NCI-H446 treated with DMSO at 0.1 percent for 48 hours (cell line): ENCODE data around the gene DENND1B.
"Not testable (repeated sequence)": the region's sequence is repeated elsewhere in the genome, so short reads cannot be mapped to it uniquely, and the experiment has no call there.

Experiments
- DNase-seq: peaks from one replicate; lab custom pipeline; 2025; lab: John Stamatoyannopoulos, UW

Gene DENND1B

GRCh38 chr1:197743578-197743977, 31.7 kb downstream of the DENND1B start:
- DNase-seq = no peak

GRCh38 chr1:197740992-197741391, 34.3 kb downstream of the DENND1B start:
- no peak for DNase-seq

- DNase-seq = no peak
Measured at GRCh38 chr1:197738927-197739326, 36.4 kb downstream of the DENND1B start.

- DNase-seq = peak; percentile 30
Measured at GRCh38 chr1:197737916-197738315, 37.4 kb downstream of the DENND1B start.

- no peak for DNase-seq
Measured at GRCh38 chr1:197736685-197737084, 38.6 kb downstream of the DENND1B start.

GRCh38 chr1:197735461-197735860, 39.8 kb downstream of the DENND1B start:
- DNase-seq = no peak

GRCh38 chr1:197733324-197733723, 42.0 kb downstream of the DENND1B start:
- DNase-seq = no peak

- DNase-seq = no peak
Measured at GRCh38 chr1:197732187-197732586, 43.1 kb downstream of the DENND1B start.

GRCh38 chr1:197731449-197731848, 43.8 kb downstream of the DENND1B start:
- no peak for DNase-seq

GRCh38 chr1:197725976-197726375, 49.3 kb downstream of the DENND1B start:
- no peak for DNase-seq

- no peak for DNase-seq
Measured at GRCh38 chr1:197725044-197725443, 50.2 kb downstream of the DENND1B start.

GRCh38 chr1:197715806-197716205, 59.5 kb downstream of the DENND1B start:
- no peak for DNase-seq

GRCh38 chr1:197706601-197707000, 68.7 kb downstream of the DENND1B start:
- DNase-seq = no peak

GRCh38 chr1:197705941-197706340, 69.3 kb downstream of the DENND1B start:
- no peak for DNase-seq

- DNase-seq = not testable (repeated sequence)
Measured at GRCh38 chr1:197700688-197701087, 74.6 kb downstream of the DENND1B start.

- no peak for DNase-seq
Measured at GRCh38 chr1:197696372-197696771, 78.9 kb downstream of the DENND1B start.

- no peak for DNase-seq
Measured at GRCh38 chr1:197695961-197696360, 79.3 kb downstream of the DENND1B start.

GRCh38 chr1:197692965-197693364, 82.3 kb downstream of the DENND1B start:
- no peak for DNase-seq

- no peak for DNase-seq
Measured at GRCh38 chr1:197691816-197692215, 83.5 kb downstream of the DENND1B start.

- no peak for DNase-seq
Measured at GRCh38 chr1:197690074-197690473, 85.2 kb downstream of the DENND1B start.

GRCh38 chr1:197688233-197688632, 87.0 kb downstream of the DENND1B start:
- DNase-seq = no peak

GRCh38 chr1:197686702-197687355, 88.5 kb downstream of the DENND1B start:
- no peak for DNase-seq

- no peak for DNase-seq
Measured at GRCh38 chr1:197686231-197686630, 89.0 kb downstream of the DENND1B start.

GRCh38 chr1:197685785-197686184, 89.5 kb downstream of the DENND1B start:
- no peak for DNase-seq
